SU-DHL-6 (cell line): ENCODE results near the gene ALK.

Experiments used
- H2AFZ ChIP-seq: fragments of 200-600 bp; sonication (generic); 2 replicates; pipeline ENCODE4 v1.6.1; 2014; ENCODE audit warnings: low read depth, mild to moderate bottlenecking, moderate library complexity, mixed read lengths, antibody characterized with exemption, low read length; ENCODE audit not compliant: severe bottlenecking
- H3F3A ChIP-seq: fragments of 200-600 bp; shearing (Covaris generic); 2 replicates; pipeline ENCODE4 v1.6.0; 2016; ENCODE audit warnings: antibody characterized with exemption, mild to moderate bottlenecking; ENCODE audit not compliant: insufficient read depth
- H3K27ac ChIP-seq: fragments of 200-600 bp; sonication (generic); 2 replicates; pipeline ENCODE4 v1.5.1; 2016; ENCODE audit warnings: low read depth, mild to moderate bottlenecking, low read length, moderate library complexity, mixed read lengths
- H3K27me3 ChIP-seq: fragments of 200-600 bp; sonication (generic), shearing (Covaris generic); 2 replicates; pipeline ENCODE4 v1.6.0; 2014; ENCODE audit warnings: mild to moderate bottlenecking, low read length
- H3K36me3 ChIP-seq: fragments of 200-600 bp; sonication (generic); 2 replicates; pipeline ENCODE4 v1.6.1; 2014; ENCODE audit warnings: mild to moderate bottlenecking, low read length, mixed read lengths
- H3K4me2 ChIP-seq: fragments of 300-600, 200-600 bp; shearing (Covaris generic), sonication (generic); 2 replicates; pipeline ENCODE4 v1.6.0; 2014; ENCODE audit warnings: low read length, low read depth, mild to moderate bottlenecking; ENCODE audit not compliant: poor library complexity, severe bottlenecking
- H3K4me3 ChIP-seq: fragments of 200-600 bp; sonication (generic); 2 replicates; pipeline ENCODE4 v1.5.1; 2014; ENCODE audit warnings: antibody characterized with exemption, low read length, mild to moderate bottlenecking, mixed read lengths; ENCODE audit not compliant: insufficient read depth, poor library complexity, severe bottlenecking
- H3K79me2 ChIP-seq: fragments of 200-600 bp; sonication (generic); 2 replicates; pipeline ENCODE4 v1.6.1; 2014; ENCODE audit warnings: mild to moderate bottlenecking, low read length, moderate library complexity; ENCODE audit not compliant: insufficient read depth
- H3K9ac ChIP-seq: fragments of 200-600 bp; sonication (generic); 2 replicates; pipeline ENCODE4 v1.7.0; 2014; ENCODE audit warnings: mild to moderate bottlenecking, low read length
- H3K9me2 ChIP-seq: fragments of 200-600 bp; sonication (generic); replicated peaks from 2 replicates; pipeline ENCODE4 v1.6.1; 2014; ENCODE audit warnings: low read length; ENCODE audit not compliant: insufficient read depth
- H3K9me3 ChIP-seq: fragments of 200-600 bp; sonication (generic); 2 replicates; pipeline ENCODE4 v1.6.1; 2014; ENCODE audit warnings: low read length, mixed read lengths; ENCODE audit not compliant: insufficient read depth
- H4K20me1 ChIP-seq: fragments of 200-600 bp; sonication (generic); 2 replicates; pipeline ENCODE4 v1.6.1; 2014; ENCODE audit warnings: low read depth, mild to moderate bottlenecking, antibody characterized with exemption, low read length, moderate library complexity, mixed read lengths
- EZH2phosphoT487 ChIP-seq: fragments of 200-600 bp; sonication (generic), shearing (Covaris generic); conservative IDR thresholded peaks from 2 replicates; pipeline ENCODE4 v1.6.1; 2018; ENCODE audit warnings: mild to moderate bottlenecking, antibody characterized with exemption, low read length, moderate library complexity, mixed read lengths
- TF ChIP-seq, protein P1 (sequence below): fragments of 200-600 bp; sonication (generic); IDR thresholded peaks from one replicate; pipeline ENCODE4 v1.5.1; 2017; ENCODE audit warnings: antibody characterized with exemption, mild to moderate bottlenecking, low read length, moderate library complexity; ENCODE audit not compliant: insufficient read depth, poor library complexity, severe bottlenecking

ALK gene

DNA sequence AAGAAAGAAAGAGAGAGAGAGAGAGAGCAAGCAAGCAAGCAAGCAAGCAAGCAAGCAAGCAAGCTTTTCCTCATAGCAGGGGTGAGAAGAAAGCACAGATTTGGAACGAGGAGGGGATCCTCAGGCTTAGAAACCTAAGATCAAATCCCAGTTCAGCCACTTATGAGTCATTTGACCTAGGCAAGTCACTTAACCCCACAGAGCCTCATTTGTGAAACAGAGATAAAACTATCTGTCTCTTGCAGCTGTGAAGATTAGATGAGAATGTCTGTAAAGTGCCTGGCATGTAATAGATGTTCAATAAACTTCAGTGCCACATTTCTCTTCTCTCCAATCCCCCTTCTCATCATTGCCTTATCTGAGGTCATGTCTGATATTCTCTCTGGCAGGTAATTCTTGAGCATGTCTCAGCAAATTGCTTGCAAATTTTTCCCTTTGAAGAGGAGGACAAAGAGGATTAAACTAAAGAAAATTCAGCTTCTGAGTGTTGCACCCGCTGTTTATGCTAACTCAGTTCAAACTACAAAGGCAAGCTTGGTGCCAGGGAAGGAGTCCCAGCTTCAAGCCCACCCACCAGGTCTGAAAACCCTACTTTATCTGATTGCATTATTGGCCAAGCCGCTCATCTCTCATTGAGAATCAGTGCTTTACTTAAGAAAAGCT, 20.3 kb downstream of the ALK start:
- H3K4me2 ChIP-seq, result no peak overlapping the region
- no peaks in the 10 kb centered on the region for H3K36me3 ChIP-seq
- no peaks in the 10 kb centered on the region for H3F3A ChIP-seq
- no peaks in the 10 kb centered on the region for H3K79me2 ChIP-seq
- H3K9me2 ChIP-seq, result no peaks in the 10 kb centered on the region
- H3K9me3 ChIP-seq, result no peaks in the 10 kb centered on the region
- TF ChIP-seq EZH2phosphoT487, result no peak
- TF ChIP-seq, protein P1, sequence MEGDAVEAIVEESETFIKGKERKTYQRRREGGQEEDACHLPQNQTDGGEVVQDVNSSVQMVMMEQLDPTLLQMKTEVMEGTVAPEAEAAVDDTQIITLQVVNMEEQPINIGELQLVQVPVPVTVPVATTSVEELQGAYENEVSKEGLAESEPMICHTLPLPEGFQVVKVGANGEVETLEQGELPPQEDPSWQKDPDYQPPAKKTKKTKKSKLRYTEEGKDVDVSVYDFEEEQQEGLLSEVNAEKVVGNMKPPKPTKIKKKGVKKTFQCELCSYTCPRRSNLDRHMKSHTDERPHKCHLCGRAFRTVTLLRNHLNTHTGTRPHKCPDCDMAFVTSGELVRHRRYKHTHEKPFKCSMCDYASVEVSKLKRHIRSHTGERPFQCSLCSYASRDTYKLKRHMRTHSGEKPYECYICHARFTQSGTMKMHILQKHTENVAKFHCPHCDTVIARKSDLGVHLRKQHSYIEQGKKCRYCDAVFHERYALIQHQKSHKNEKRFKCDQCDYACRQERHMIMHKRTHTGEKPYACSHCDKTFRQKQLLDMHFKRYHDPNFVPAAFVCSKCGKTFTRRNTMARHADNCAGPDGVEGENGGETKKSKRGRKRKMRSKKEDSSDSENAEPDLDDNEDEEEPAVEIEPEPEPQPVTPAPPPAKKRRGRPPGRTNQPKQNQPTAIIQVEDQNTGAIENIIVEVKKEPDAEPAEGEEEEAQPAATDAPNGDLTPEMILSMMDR, result no peak
- no peaks in the 10 kb centered on the region; the same call in 1 of the 2 replicates for H3K27me3 ChIP-seq
- no peak overlapping the region for H3K9ac ChIP-seq
- H3K27ac ChIP-seq, result no peak overlapping the region
- H2AFZ ChIP-seq, result no peak overlapping the region
- H3K4me3 ChIP-seq, result no peak overlapping the region
- no peaks in the 10 kb centered on the region for H4K20me1 ChIP-seq

DNA sequence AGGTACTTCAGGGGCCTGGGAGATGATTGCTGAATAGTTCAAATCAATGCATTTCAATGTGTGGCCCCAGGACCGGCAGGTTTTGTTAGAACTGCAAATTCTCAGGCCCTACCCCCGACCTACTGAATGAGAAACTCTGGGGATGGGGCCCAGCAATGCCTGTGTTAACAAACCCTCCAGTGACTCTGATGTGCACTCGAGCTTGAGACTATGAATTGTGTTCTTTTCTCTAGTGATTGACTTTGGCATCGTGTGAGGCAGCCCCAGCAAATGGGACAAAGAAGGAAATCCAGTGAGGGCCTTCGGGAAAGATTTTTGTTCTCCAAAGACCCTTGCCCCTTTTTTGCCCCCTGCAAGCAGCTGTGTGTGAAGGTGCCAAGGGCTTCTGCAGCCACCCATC, 22.4 kb downstream of the ALK start:
- no peaks in the 10 kb centered on the region; the same call in 1 of the 2 replicates for H3K27me3 ChIP-seq
- H3K36me3 ChIP-seq, result no peaks in the 10 kb centered on the region
- H3K9ac ChIP-seq, result no peak overlapping the region
- no peaks in the 10 kb centered on the region for H3F3A ChIP-seq
- no peaks in the 10 kb centered on the region for H3K9me2 ChIP-seq
- no peaks in the 10 kb centered on the region for H4K20me1 ChIP-seq
- H3K4me3 ChIP-seq, result no peak overlapping the region
- H3K4me2 ChIP-seq, result no peak overlapping the region
- no peaks in the 10 kb centered on the region for H3K9me3 ChIP-seq
- no peak for TF ChIP-seq EZH2phosphoT487
- TF ChIP-seq, protein P1, result no peak
- H3K79me2 ChIP-seq, result no peaks in the 10 kb centered on the region
- no peak overlapping the region for H3K27ac ChIP-seq
- no peak overlapping the region for H2AFZ ChIP-seq

DNA sequence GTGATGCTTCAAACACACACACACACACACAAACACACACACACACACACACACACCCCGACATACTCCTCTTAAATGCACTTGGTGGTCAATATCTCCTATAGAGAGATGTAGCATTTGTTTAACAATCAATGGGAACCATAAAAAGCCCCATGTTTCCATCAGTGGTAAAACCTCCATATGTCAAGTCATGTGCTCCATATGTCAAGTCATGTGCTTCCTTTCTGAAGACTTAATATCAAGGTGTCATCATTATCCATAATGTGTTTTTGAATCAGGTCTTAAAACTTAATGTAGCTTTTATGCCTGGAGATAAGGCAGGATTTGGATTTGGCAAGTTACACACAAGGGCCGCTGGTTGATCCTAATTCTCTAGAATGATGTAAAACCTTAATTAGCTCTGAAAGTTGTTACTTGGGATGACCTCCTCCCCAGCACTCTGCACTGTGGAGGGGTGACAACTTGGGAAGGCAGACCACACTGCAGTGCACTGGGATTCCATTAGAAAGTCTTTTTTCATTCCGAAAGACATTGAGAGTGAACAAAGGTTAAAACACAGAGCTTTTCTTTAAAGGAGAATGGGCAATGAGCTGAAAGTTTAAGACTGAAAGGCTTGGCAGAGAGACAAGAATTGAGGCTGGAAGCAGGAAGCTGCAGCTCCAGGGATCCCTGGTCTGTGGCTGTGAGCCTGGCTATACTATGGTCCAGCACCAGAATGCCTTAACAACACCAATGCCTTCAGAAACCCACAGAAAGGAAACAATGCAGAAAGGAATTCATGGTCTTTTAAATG, 26.4 kb downstream of the ALK start:
- H3K27ac ChIP-seq, result no peak overlapping the region
- TF ChIP-seq EZH2phosphoT487, result no peak
- TF ChIP-seq, protein P1, result no peak
- H3K27me3 ChIP-seq, result no peaks in the 10 kb centered on the region; the same call in 1 of the 2 replicates
- H3K79me2 ChIP-seq, result no peaks in the 10 kb centered on the region
- no peak overlapping the region for H3K9ac ChIP-seq
- H2AFZ ChIP-seq, result no peak overlapping the region
- H3K9me3 ChIP-seq, result no peaks in the 10 kb centered on the region
- no peaks in the 10 kb centered on the region for H4K20me1 ChIP-seq
- no peak overlapping the region for H3K4me2 ChIP-seq
- no peaks in the 10 kb centered on the region for H3K36me3 ChIP-seq
- H3F3A ChIP-seq, result no peaks in the 10 kb centered on the region
- H3K4me3 ChIP-seq, result no peak overlapping the region
- H3K9me2 ChIP-seq, result no peaks in the 10 kb centered on the region
